ENCODE results near the gene ZNF141.

DNA sequence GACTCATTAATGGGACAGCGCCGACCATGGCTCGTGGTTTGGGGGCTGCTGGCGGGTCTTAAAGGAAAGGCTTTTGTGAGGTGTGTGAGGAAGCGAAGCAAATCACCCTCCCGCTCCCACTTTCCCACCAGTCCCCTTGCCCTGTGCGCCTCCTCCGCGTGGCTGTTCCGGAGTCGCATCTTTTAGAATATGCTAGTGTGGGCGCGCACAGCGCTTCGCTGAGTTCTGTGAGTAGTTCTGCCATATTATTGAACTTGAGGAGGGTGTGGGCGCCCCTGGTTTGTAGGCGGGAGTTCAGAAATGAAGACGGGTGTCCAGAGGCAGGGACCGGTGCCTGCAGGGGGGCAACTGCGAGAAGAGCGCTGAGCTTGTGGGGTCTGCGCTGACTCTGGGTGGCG lies 49.1 kb downstream of the ZNF141 start:
- TF ChIP-seq SP1 (IDR thresholded peaks at IDR 0.05; ENCODE audit: low read depth) (no peak), CTCF (IDR thresholded peaks at IDR 0.05 in 2 of 3, conservative IDR thresholded peaks at IDR 0.05 in 1 of 3; ENCODE audit: borderline replicate concordance in 1 of 3, insufficient read depth in 1 of 3, low read depth in 2 of 3, low read length in 2 of 3) (no peak)
